K562 (cell line): ENCODE measurements around the gene SCMH1. TPM values are rescaled to one million over a fixed set of nuclear protein-coding genes. Genes with fewer than 3 reads are reported as not detected.
A peak's percentile ranks its signal among the peaks of the same experiment; 100 is the strongest.

Experiments used
- ATAC-seq: fragments of 200-7000 bp; cut with Tn5 transposase; 3 replicates; pipeline ENCODE4 v1.9.1; 2020; ENCODE audit warnings: moderate library complexity
- BruUV-seq: library from RNA; stranded (reverse); fragments of 400-500 nt; replicated peaks from 2 replicates; lab custom pipeline; 2021; lab: Mats Ljungman, UMichigan
- CTCF ChIA-PET: fragments of 300-600 bp; formaldehyde crosslinking; extraction: SDS; loops from one replicate; lab custom pipeline; 2021; ENCODE audit warnings: low intra/inter-chr PET ratio; lab: Yijun Ruan, JAX
- POLR2A ChIA-PET: fragments of 300-600, 350-650 bp; sonication (Branson Sonifier 250); formaldehyde crosslinking; extraction: SDS; loops from one replicate; lab custom pipeline; 2021; ENCODE audit warnings: antibody characterized with exemption, inconsistent platforms; lab: Yijun Ruan, JAX
- DNase-seq, 4 experiments: peaks; one replicate each; pipeline versions ENCODE4 v3.0.0 to v3.0.0-alpha.2; 2011 to 2018; ENCODE audit warnings: low spot score in 3 of 4, mixed read lengths in 3 of 4; ENCODE audit errors: extremely low read depth in 1 of 4
- FAIRE-seq: peaks from 2 replicates; lab custom pipeline; 2011; peaks lifted over from hg19 to GRCh38; lab: Jason Lieb, UNC
- H2AFZ ChIP-seq: 2 replicates; pipeline ENCODE4 v1.6.0; 2011; ENCODE audit warnings: low read depth, low read length, control low read depth, inconsistent platforms
- H3K27ac ChIP-seq: fragments of 200-600 bp; 3 replicates; pipeline ENCODE4 v1.8.0; 2011; ENCODE audit warnings: low read depth, mild to moderate bottlenecking, control low read depth, inconsistent platforms, low read length, moderate library complexity, mixed read lengths; ENCODE audit errors: extremely low read depth
- H3K27me3 ChIP-seq, 2 experiments: fragments of 300-600 bp in 1 of 2; 2 replicates in 1 of 2; 3 replicates in 1 of 2; pipeline versions ENCODE4 v1.6.0 to v1.8.0; 2011; ENCODE audit warnings: inconsistent platforms in 2 of 2, low read length in 2 of 2, mild to moderate bottlenecking in 1 of 2, mixed read lengths in 1 of 2, moderate library complexity in 1 of 2; ENCODE audit not compliant: control insufficient read depth in 2 of 2, insufficient read depth in 2 of 2
- H3K36me3 ChIP-seq: fragments of 300-600 bp; 3 replicates; pipeline ENCODE4 v1.8.0; 2011; ENCODE audit warnings: mild to moderate bottlenecking, low read length, inconsistent platforms; ENCODE audit not compliant: control insufficient read depth, insufficient read depth
- H3K4me1 ChIP-seq, 2 experiments: fragments of 200-600 bp in 1 of 2; replicated peaks in 1 of 2; 2 replicates in 1 of 2; 3 replicates in 1 of 2; pipeline versions ENCODE4 v1.5.1 to v1.8.0; 2011; ENCODE audit warnings: inconsistent platforms in 2 of 2, low read length in 2 of 2, mild to moderate bottlenecking in 1 of 2, mixed read lengths in 1 of 2, moderate library complexity in 1 of 2; ENCODE audit not compliant: control insufficient read depth in 2 of 2, insufficient read depth in 2 of 2
- H3K4me2 ChIP-seq: 2 replicates; pipeline ENCODE4 v1.6.1; 2011; ENCODE audit warnings: low read length, control low read depth, inconsistent platforms, mixed read lengths; ENCODE audit not compliant: insufficient read depth
- H3K4me3 ChIP-seq: fragments of 200-600 bp; sonication (generic), shearing (Covaris generic); 2 replicates; pipeline ENCODE4 v1.5.1; 2016; ENCODE audit warnings: control low read depth, inconsistent platforms
- H3K79me2 ChIP-seq: fragments of 200-600 bp; 3 replicates; pipeline ENCODE4 v1.8.0; 2011; ENCODE audit warnings: low read length, inconsistent platforms; ENCODE audit not compliant: control insufficient read depth, insufficient read depth
- H3K9ac ChIP-seq, 2 experiments: 2 replicates each; pipeline versions ENCODE4 v1.6.0 to v1.6.1; 2011; ENCODE audit warnings: low read depth in 2 of 2, low read length in 2 of 2, control low read depth in 1 of 2, inconsistent platforms in 1 of 2, mild to moderate bottlenecking in 1 of 2, mixed read lengths in 1 of 2; ENCODE audit not compliant: insufficient read depth in 1 of 2
- H3K9me1 ChIP-seq: one replicate; pipeline ENCODE4 v1.6.0; 2011; ENCODE audit warnings: inconsistent platforms, mild to moderate bottlenecking, low read length, moderate library complexity; ENCODE audit not compliant: control insufficient read depth, insufficient read depth
- H3K9me3 ChIP-seq: replicated peaks from 2 replicates; pipeline ENCODE4 v1.5.1; 2011; ENCODE audit warnings: low read depth, low read length, inconsistent platforms; ENCODE audit not compliant: control insufficient read depth, insufficient read depth
- H4K20me1 ChIP-seq: replicated peaks from 2 replicates; pipeline ENCODE4 v1.6.1; 2011; ENCODE audit warnings: low read length, inconsistent platforms, mixed read lengths; ENCODE audit not compliant: control insufficient read depth, insufficient read depth
- CCAR2 ChIP-seq: fragments of 200-400 bp; formaldehyde crosslinking; IDR thresholded peaks from 2 replicates; pipeline ENCODE4 v1.6.1; 2017; ENCODE audit warnings: mild to moderate bottlenecking, low read depth, low read length
- ELK1 ChIP-seq: sonication (generic); formaldehyde crosslinking; IDR thresholded peaks from 2 replicates; pipeline ENCODE4 v1.8.1; 2022; ENCODE audit warnings: missing genetic modification reagents
- SPI1 ChIP-seq: IDR thresholded peaks from 2 replicates; pipeline ENCODE4 v1.6.1; 2011; ENCODE audit warnings: low read depth, low read length, control low read depth, borderline replicate concordance
- TEAD2 ChIP-seq: fragments of 450-650 bp; IDR thresholded peaks from 2 replicates; pipeline ENCODE4 v1.6.1; 2016; ENCODE audit warnings: missing genetic modification characterization, control low read depth, missing compliant biosample characterization
- YY1 ChIP-seq, 3 experiments: IDR thresholded peaks; 2 replicates each; pipeline ENCODE4 v1.6.1; 2011; ENCODE audit warnings: low read length in 2 of 3, mild to moderate bottlenecking in 2 of 3, moderate library complexity in 2 of 3, borderline replicate concordance in 1 of 3, control low read depth in 1 of 3, low read depth in 1 of 3; ENCODE audit not compliant: insufficient read depth in 3 of 3, insufficient replicate concordance in 2 of 3, control insufficient read depth in 1 of 3, insufficient read length in 1 of 3; ENCODE audit errors: extremely low read depth in 1 of 3
- ZNF592 ChIP-seq: fragments of 450-650 bp; IDR thresholded peaks from 2 replicates; pipeline ENCODE4 v1.6.1; 2017; ENCODE audit warnings: antibody characterized with exemption, mild to moderate bottlenecking
- ZNF780A ChIP-seq: fragments of 250-450 bp; sonication (Bioruptor Pico); IDR thresholded peaks from 2 replicates; pipeline ENCODE4 v1.5.0; 2021; ENCODE audit warnings: mild to moderate bottlenecking
- ZNF79 ChIP-seq: fragments of 250-450 bp; sonication (Bioruptor Pico); IDR thresholded peaks from 2 replicates; pipeline ENCODE4 v1.4.0; 2020; ENCODE audit warnings: low read depth, mild to moderate bottlenecking, moderate library complexity
- WGBS: fragments of 100-300 bp; shearing (Covaris generic); methylation state at CpG from one replicate; pipeline ENCODE4 v1.1.6; 2016; ENCODE audit warnings: low coverage, mixed read lengths; ENCODE audit not compliant: insufficient coverage; ENCODE audit errors: missing lambda C conversion rate; 5-methylcytosine and 5-hydroxymethylcytosine counted together
- in situ Hi-C: fragments of 300-500 bp; cut with MboI; formaldehyde crosslinking; loops from 4 replicates; pipeline ENCODE4 v1.15.0; 2018; ENCODE audit warnings: inconsistent platforms, mixed read lengths
- intact Hi-C: fragments of 100-400 bp; cut with micrococcal nuclease; formaldehyde crosslinking; loops from 2 replicates; pipeline ENCODE4 v1.14.2; 2022
- polyA plus RNA-seq, 8 experiments: library from polyadenylated mRNA; depleted of rRNA in 4 of 8; stranded (reverse) in 5 of 8; unstranded in 3 of 8; fragments of >200 nt; fragmentation: Nextera tagmentation in 2 of 8; fragmentation: Illumina TruSeq in 1 of 8; extraction: Ambion mirVana in 2 of 8; extraction: Trizol in 1 of 8; gene quantifications; 2 replicates each; pipeline versions ENCODE4 v1.2.1 to v1.2.3, GENCODE V29; 2011 to 2014; ENCODE audit warnings: inconsistent platforms in 1 of 8, missing spikeins in 1 of 8
- total RNA-seq, 7 experiments: library from RNA; depleted of rRNA in 6 of 7; stranded (reverse); fragments of >200 nt in 6 of 7; fragmentation: Illumina TruSeq in 2 of 7; extraction: Trizol in 2 of 7; gene quantifications; 2 replicates each; pipeline versions ENCODE4 v1.2.1 to v1.2.3, GENCODE V29; 2011 to 2021; ENCODE audit warnings: low replicate concordance in 1 of 7

Gene SCMH1
- total and polyA plus RNA-seq, 9 of the 15 experiments (the other 6 are each of a cell fraction or from before 2014, with no cell fraction given): 8.5 to 37.0 (median 26.8) TPM

- Histone ChIP-seq H3K4me1 (peaks cover 0 to 7% of the 10 kb centered on the region in 2 experiments; a peak in 3 of 5 replicates), H2AFZ (no peak overlapping the region), H3K4me2 (no peak overlapping the region), H3K27me3 (no peaks in the 10 kb centered on the region), H4K20me1 (no peaks in the 10 kb centered on the region), H3K9me3 (no peaks in the 10 kb centered on the region), H3K9me1 (no peaks in the 10 kb centered on the region), H3K79me2 (no peaks in the 10 kb centered on the region), H3K36me3 (peaks cover 23% of the 10 kb centered on the region; the same call in 2 of the 3 replicates), H3K27ac (no peak overlapping the region), H3K4me3 (no peak overlapping the region), H3K9ac (0 out of 4 replicates have a peak overlapping the region, but pooled peaks of 1 of the 2 experiments have one; percentile 29)
- TF ChIP-seq ZNF780A (CRISPR knock-in tag): no peak
- peak; percentile 88 for TF ChIP-seq SPI1
- TF ChIP-seq TEAD2: no peak
- DNase-seq (no peak), FAIRE-seq (no peak), ATAC-seq (no peak)
- POLR2A ChIA-PET: interaction anchor here (0.6 to 1.0 kb wide), 2 partner anchors 9 to 36 kb away, joined by 3 read pairs; no protein-coding TSS in a partner anchor
- BruUV-seq: no TSS peak
- CTCF ChIA-PET: no interaction called here
- intact Hi-C loops: no loop called here
- WGBS: 61% methylated on average over 2 of the region's 2 CpGs
- in situ Hi-C loops: no loop called here
Measured at GRCh38 chr1:41053316-41053715, 188.8 kb downstream of the SCMH1 start.

GRCh38 chr1:41051022-41051421 is 191.1 kb downstream of the SCMH1 start:
- Histone ChIP-seq H3K4me2 (no peak overlapping the region), H4K20me1 (no peaks in the 10 kb centered on the region), H3K27me3 (no peaks in the 10 kb centered on the region), H3K4me1 (peaks cover 0 to 7% of the 10 kb centered on the region in 2 experiments; a peak in 3 of 5 replicates), H3K9ac (no peak overlapping the region), H3K36me3 (peaks cover 40% of the 10 kb centered on the region), H3K9me3 (no peaks in the 10 kb centered on the region), H2AFZ (no peak overlapping the region), H3K9me1 (no peaks in the 10 kb centered on the region), H3K4me3 (no peak overlapping the region), H3K27ac (no peak overlapping the region), H3K79me2 (no peaks in the 10 kb centered on the region)
- FAIRE-seq (no peak), ATAC-seq (no peak), DNase-seq (no peak)
- in situ Hi-C loops (no loop called here), intact Hi-C loops (no loop called here)
- ChIA-PET CTCF (no interaction called here), POLR2A (interaction anchor here (0.7 kb wide), 1 partner anchor 15 kb away, joined by 3 read pairs; no protein-coding TSS in a partner anchor)
- WGBS: 94% methylated on average over 1 of the region's 1 CpG
- BruUV-seq: no TSS peak
- TF ChIP-seq ZNF79: no peak
- no peak for TF ChIP-seq CCAR2
- no peak for TF ChIP-seq ELK1
- no peak for TF ChIP-seq ZNF592
- TF ChIP-seq YY1 (IDR thresholded peaks at IDR 0.05; ENCODE audit: borderline replicate concordance in 1 of 3, control insufficient read depth in 1 of 3, extremely low read depth in 1 of 3, insufficient read depth in 3 of 3, insufficient read length in 1 of 3, insufficient replicate concordance in 2 of 3, low read depth in 1 of 3, low read length in 2 of 3): no peak
